SH-SY5Y (cell line): Measurements from ENCODE around the gene KCNA1.

ENCODE experiments used
- GATA3 ChIP-seq: IDR thresholded peaks from 2 replicates; pipeline ENCODE4 v1.6.1; 2011; ENCODE audit warnings: low read depth, mild to moderate bottlenecking, low read length, moderate library complexity

Gene KCNA1

DNA sequence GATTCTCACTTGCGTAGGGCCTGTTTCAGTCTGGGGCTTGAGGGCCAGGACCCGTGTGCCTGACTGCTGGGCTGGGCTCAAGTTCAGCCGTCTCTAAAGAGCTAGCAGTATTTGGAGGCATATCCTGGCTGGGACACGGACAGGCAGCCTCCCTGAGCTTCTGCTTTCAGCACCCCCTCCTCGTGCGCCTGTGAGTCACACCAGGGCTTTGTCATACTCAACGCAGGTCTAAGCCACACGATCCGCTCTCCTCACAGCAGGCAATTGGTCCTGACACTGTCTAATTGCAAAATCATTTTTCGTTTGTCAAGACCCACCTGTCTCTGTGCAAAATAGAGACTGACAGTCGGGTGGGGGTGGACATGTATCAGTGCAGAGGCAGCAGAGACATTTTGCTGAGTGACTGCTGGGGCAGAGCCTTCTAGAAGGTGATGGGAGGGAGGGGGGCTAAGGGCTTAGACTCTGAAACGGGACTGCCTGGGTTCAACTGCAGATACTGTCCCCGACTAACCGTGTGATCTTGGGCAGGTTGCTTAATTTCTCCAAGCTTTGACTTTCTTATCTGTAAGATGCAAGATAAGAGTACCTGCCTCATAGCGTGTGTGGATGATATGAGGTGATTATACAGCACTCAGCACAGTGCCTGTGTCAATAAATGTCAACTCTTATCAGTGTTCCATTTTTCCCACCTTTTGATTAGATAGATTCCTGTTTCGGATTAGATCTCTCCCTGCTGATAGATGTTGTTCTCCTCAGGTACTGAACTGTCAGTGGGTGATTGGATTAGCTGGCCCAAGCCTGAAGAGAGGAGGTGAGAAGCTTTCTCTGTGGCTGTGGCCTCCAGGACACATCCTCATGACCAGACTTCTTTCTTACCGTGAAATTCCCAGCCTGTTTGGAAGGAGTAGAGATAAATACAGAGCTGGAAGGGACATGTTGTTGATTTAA lies 53.1 kb downstream of the KCNA1 start:
- TF ChIP-seq GATA3: no peak
